ENCODE data around the gene PTPRCAP. TPM values are rescaled to one million over a fixed set of nuclear protein-coding genes. Genes with fewer than 3 reads are reported as not detected.
"Not testable (repeated sequence)": the region's sequence is repeated elsewhere in the genome, so short reads cannot be mapped to it uniquely, and the experiment has no call there.

PTPRCAP gene
- total RNA-seq, 6 donors from 2014 or later: 12.8 to 34.0 (median 18.0) TPM

DNA sequence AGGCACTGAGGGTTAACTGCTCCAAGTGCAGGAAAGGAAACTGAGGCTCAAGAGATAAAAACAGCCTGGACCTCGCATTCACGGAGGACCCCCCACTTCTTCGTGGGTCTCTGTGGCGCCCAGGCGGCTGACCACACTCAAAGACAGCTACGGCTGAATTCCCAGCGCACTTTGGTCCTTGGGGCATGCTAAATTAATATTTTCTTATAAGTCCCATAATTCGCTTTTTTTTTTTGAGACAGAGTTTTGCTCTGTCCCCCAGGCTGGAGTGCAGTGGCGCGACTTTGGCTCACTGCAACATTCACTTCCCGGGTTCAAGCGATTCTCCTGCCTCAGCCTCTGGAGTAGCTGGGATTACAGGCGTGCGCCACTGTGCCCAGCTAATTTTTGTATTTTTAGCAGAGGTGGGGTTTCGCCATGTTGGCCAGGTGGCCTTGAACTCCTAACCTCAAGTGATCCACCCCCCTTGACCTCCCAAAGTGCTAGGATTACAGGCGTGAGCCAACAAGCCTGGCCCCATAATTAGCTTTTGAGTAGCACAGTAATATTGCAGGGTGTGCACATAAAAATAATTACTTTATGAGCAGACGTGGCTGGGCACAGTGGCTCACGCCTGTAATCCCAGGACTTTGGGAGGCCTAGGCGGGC is 35.2 kb downstream of the PTPRCAP start:
- DNase-seq; H3K27me3 ChIP-seq; ATAC-seq (ENCODE audit: low FRiP score in 2 of 2); H3K9me3 ChIP-seq: not testable (repeated sequence)
- peaks cover 12 to 33% (median 25%) of the 10 kb centered on the region in 4 donors for H3K36me3 ChIP-seq
- peaks cover 34 to 64% (median 39%) of the 10 kb centered on the region in 4 donors for H3K4me1 ChIP-seq
- TF ChIP-seq POLR2A (IDR thresholded peaks at IDR 0.05): peak in 1 of 4 donors; percentile 43
- WGBS, 2 donors: 44 to 52% methylated on average over 19 of the region's 19 CpGs
- H3K4me3 ChIP-seq: peak overlapping the region in 3 of 4 donors; percentile 81 to 86 (median 81)
- H3K27ac ChIP-seq: peak overlapping the region; percentile 92 to 96 (median 94)

DNA sequence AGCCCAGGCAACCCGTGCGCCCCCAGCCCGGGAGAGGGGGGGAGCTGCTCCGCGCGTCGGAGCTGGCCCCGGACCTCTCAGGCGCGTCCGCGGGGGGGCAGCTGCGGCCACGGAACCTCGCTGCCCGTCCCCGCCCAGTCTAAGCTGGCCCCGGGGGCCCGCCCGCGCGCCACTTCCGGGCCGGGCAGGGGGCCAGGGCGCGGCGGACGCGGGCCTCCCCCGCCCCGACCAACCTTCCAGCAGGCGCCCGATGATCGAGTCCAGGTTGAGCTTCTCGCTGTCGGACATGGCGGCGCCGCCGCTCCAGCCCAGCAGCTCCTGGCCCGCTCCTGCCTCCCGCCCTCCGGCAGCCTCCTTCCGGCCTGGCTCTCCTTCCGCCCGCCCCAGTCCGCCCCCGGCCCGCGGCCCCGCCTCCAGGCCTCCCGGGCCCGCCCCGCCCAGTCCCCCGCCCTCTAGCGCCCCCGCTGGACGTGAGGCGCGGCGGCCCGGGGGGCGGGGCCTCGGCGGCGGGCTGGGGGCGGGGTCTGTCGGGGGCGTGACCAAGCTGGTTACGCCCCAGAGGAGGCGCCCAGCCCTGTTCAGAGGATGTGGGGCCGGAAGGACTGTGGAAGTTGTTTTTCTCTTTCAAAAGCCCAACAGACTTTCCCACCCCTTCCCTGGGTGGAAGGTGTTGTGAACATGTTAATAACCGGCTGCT is 35.8 kb downstream of the PTPRCAP start, which contains the start of gene PPP1CA:
TSS of gene PPP1CA (minus strand) at position 364 of the 697 bp plus-strand sequence. CDS start at position 288, 76 bp downstream.
- TF ChIP-seq EP300 (IDR thresholded peaks at IDR 0.05) (no peak), POLR2AphosphoS5 (IDR thresholded peaks at IDR 0.05) (peak; percentile 28 to 73), POLR2A (IDR thresholded peaks at IDR 0.05) (peak in 3 of 4 donors; percentile 38 to 88 (median 67))
- TF ChIP-seq, protein P1, sequence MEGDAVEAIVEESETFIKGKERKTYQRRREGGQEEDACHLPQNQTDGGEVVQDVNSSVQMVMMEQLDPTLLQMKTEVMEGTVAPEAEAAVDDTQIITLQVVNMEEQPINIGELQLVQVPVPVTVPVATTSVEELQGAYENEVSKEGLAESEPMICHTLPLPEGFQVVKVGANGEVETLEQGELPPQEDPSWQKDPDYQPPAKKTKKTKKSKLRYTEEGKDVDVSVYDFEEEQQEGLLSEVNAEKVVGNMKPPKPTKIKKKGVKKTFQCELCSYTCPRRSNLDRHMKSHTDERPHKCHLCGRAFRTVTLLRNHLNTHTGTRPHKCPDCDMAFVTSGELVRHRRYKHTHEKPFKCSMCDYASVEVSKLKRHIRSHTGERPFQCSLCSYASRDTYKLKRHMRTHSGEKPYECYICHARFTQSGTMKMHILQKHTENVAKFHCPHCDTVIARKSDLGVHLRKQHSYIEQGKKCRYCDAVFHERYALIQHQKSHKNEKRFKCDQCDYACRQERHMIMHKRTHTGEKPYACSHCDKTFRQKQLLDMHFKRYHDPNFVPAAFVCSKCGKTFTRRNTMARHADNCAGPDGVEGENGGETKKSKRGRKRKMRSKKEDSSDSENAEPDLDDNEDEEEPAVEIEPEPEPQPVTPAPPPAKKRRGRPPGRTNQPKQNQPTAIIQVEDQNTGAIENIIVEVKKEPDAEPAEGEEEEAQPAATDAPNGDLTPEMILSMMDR (IDR thresholded peaks at IDR 0.05): peak; percentile 47 to 84 (median 76)
- peak within 1 kb of the TSS; percentile 81 to 95 (median 84) for H3K4me3 ChIP-seq
- peaks cover 34 to 68% (median 39%) of the 10 kb centered on the region in 4 donors for H3K4me1 ChIP-seq
- ATAC-seq (ENCODE audit: low FRiP score in 2 of 2) (peak; percentile 90 to 96), DNase-seq (peak; percentile 93 to 99)
- peaks cover 14 to 40% (median 32%) of the 10 kb centered on the region in 4 donors for H3K36me3 ChIP-seq
- no peaks in the 10 kb centered on the region for H3K27me3 ChIP-seq
- no peaks in the 10 kb centered on the region for H3K9me3 ChIP-seq
- WGBS, 2 donors: 0 to 2% methylated on average over 2 to 24 of the region's 73 CpGs
- peak within 1 kb of the TSS; percentile 92 to 96 (median 94) for H3K27ac ChIP-seq

DNA sequence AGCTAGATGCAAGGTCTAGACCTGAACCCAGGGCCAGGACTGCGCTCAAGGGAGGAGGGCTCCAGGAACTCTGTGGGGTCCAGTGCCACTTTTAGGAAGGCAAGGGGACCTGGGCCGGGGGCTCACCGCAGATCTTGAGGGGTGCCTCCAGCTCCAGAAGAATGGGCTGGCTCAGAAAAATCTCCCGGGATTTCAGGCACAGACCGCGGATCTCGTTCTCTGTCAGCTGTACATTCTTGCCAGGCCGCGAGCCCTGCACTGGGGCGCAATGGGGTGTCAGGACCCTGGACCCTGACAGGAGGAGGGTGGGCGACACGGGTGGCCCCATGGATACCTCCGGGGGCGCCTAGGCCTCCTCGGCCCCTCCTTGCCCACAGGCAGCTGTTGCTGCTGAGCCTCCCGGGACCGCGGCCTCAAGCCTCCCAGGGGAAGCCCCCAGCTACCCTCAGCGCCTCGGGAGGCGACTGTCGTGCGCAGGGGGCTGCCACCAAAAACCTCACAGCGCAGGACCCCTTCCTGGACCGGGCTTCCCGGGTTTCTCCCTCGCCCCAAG is 36.5 kb downstream of the PTPRCAP start:
- peaks cover 34 to 70% (median 39%) of the 10 kb centered on the region in 4 donors for H3K4me1 ChIP-seq
- H3K36me3 ChIP-seq: peaks cover 14 to 46% (median 38%) of the 10 kb centered on the region in 4 donors
- no peaks in the 10 kb centered on the region for H3K9me3 ChIP-seq
- no peaks in the 10 kb centered on the region for H3K27me3 ChIP-seq
- DNase-seq (no peak), ATAC-seq (ENCODE audit: low FRiP score in 2 of 2) (no peak)
- WGBS, 2 donors: 0 to 3% methylated on average over 3 to 25 of the region's 27 CpGs
- peak overlapping the region; percentile 92 to 96 (median 94) for H3K27ac ChIP-seq
- no peak for TF ChIP-seq EP300 (IDR thresholded peaks at IDR 0.05)
- TF ChIP-seq POLR2A (IDR thresholded peaks at IDR 0.05): peak in 1 of 4 donors; percentile 28
- no peak for TF ChIP-seq POLR2AphosphoS5 (IDR thresholded peaks at IDR 0.05)
- peak overlapping the region; percentile 81 to 95 (median 84) for H3K4me3 ChIP-seq

DNA sequence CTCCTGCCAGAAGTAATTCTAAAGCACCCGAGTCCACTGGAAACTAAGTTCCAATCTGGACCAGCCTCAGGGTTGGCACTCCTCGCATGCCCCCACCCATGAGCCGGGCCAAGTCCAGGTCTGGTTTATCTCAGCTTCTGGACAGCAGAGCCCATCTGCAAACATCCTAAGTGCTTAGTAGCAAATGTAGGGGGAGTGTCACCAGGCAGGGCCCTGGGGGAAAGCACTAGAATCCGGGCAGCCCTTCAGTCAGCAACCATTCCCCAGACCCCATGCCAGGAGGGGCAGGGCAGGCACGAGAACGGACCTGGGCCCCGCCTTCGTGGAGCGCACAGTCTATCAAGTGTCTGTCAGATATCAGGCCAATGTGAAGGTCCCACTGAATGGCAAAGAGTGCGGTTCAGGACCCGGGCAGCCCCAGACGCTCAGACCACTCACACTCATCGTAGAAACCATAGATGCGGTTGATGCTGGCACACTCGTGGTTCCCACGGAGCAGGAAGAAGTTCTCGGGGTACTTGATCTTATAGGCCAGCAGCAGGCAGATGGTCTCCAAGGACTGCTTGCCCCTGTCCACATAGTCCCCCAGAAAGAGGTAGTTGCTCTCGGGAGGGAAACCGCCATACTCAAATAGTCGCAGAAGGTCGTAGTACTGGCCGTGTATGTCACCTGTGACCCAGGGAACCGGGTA is 37.1 kb downstream of the PTPRCAP start:
- Histone ChIP-seq H3K27me3 (no peaks in the 10 kb centered on the region), H3K4me1 (peaks cover 34 to 70% (median 39%) of the 10 kb centered on the region in 4 donors), H3K4me3 (peak overlapping the region; percentile 81 to 95 (median 84)), H3K27ac (peak overlapping the region; percentile 92 to 96 (median 94)), H3K36me3 (peaks cover 14 to 52% (median 43%) of the 10 kb centered on the region in 4 donors), H3K9me3 (no peaks in the 10 kb centered on the region)
- DNase-seq (peak in 1 of 2 donors; percentile 58), ATAC-seq (ENCODE audit: low FRiP score in 2 of 2) (no peak)
- TF ChIP-seq, protein P1 (IDR thresholded peaks at IDR 0.05): no peak
- 24 to 42% methylated on average over 14 to 21 of the region's 23 CpGs for WGBS, 2 donors

DNA sequence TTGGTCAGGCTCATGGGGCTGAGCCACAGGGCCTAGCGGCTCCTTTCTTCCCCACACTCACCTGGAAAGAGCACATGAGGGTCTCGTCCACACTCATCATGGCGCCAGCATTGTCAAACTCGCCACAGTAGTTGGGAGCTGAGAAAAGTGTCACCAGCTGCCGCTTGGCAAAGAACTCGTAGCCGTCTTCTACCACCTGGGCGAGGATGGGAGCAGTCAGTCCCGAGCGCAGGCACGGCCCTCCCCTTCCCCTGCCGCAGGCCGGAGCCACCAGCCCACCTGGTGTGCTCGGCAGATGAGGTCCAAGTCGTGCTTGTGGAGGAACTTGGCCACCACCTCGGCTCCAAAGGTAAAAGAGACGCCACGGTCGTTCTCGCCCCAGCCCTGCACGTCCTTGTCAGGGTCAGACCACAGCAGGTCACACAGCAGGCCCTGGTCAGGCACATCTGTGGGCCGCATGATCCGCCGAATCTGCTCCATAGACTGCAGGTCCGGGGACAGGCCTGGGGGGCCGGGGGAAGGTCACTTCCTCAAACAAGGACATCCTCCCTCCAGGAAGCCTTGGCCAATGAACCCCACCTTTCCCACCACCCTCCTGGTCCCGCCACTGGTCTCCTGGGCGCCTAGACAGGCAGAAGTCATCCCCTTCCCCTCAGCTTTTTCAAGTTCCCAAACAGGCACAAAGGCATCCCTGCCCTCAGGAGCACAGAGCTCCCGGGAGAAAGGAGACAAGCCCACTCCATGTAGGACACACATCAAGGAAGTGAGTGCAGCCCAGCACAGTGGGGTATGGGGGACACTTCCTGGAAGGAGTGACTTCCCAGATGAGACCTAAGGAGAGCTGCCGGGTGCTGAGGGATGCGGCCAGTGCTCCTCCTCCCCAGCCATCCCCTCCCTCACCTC is 38.6 kb downstream of the PTPRCAP start:
- Histone ChIP-seq H3K27ac (peak overlapping the region in 1 of 4 donors; percentile 28), H3K4me1 (peaks cover 34 to 58% (median 39%) of the 10 kb centered on the region in 4 donors), H3K36me3 (peaks cover 14 to 59% (median 44%) of the 10 kb centered on the region in 4 donors), H3K4me3 (no peak overlapping the region), H3K9me3 (no peaks in the 10 kb centered on the region), H3K27me3 (no peaks in the 10 kb centered on the region)
- 87 to 89% methylated on average over 3 to 31 of the region's 31 CpGs for WGBS, 2 donors
- DNase-seq (peak in 1 of 2 donors; percentile 73), ATAC-seq (ENCODE audit: low FRiP score in 2 of 2) (no peak)
- TF ChIP-seq POLR2AphosphoS5 (IDR thresholded peaks at IDR 0.05): no peak
- no peak for TF ChIP-seq POLR2A (IDR thresholded peaks at IDR 0.05)
- no peak for TF ChIP-seq EP300 (IDR thresholded peaks at IDR 0.05)
- TF ChIP-seq, protein P1 (IDR thresholded peaks at IDR 0.05): no peak
